ENCODE data around the gene CCDC61. TPM values are rescaled to one million over a fixed set of nuclear protein-coding genes. Genes with fewer than 3 reads are reported as not detected.

Gene CCDC61
- total and polyA plus RNA-seq, 3 donors from 2014 or later: 25.6 to 32.5 (median 31.2) TPM

GRCh38 chr19:45953676-45954075 is 41.6 kb upstream of the CCDC61 start:
- no peaks in the 10 kb centered on the region for H3K27me3 ChIP-seq
- no peak overlapping the region for H3K4me3 ChIP-seq
- no peak for DNase-seq
- no peak overlapping the region for H3K27ac ChIP-seq
- no peaks in the 10 kb centered on the region for H3K36me3 ChIP-seq (ENCODE audit: low read depth, missing control alignments)
- intact Hi-C loops (cut with DNase I; ENCODE audit: low total_unique reads): no loop called here
- no peaks in the 10 kb centered on the region for H3K9me3 ChIP-seq
- 92 to 94% methylated on average over 8 of the region's 8 CpGs for WGBS, 2 donors
- H3K4me1 ChIP-seq: peaks cover 3% of the 10 kb centered on the region
- TF ChIP-seq POLR2A (IDR thresholded peaks at IDR 0.05): no peak
- no peak for TF ChIP-seq CTCF (IDR thresholded peaks at IDR 0.05)

- H3K36me3 ChIP-seq (ENCODE audit: low read depth, missing control alignments): no peaks in the 10 kb centered on the region
- WGBS, 2 donors: 28 to 39% methylated on average over 9 of the region's 9 CpGs
- no peaks in the 10 kb centered on the region for H3K9me3 ChIP-seq
- H3K27me3 ChIP-seq: no peaks in the 10 kb centered on the region
- TF ChIP-seq CTCF (IDR thresholded peaks at IDR 0.05) (no peak), POLR2A (IDR thresholded peaks at IDR 0.05) (no peak)
- no peak overlapping the region for H3K4me3 ChIP-seq
- intact Hi-C loops (cut with DNase I; ENCODE audit: low total_unique reads): no loop called here
- H3K27ac ChIP-seq: no peak overlapping the region
- peaks cover 4% of the 10 kb centered on the region for H3K4me1 ChIP-seq
- no peak for DNase-seq
Measured at GRCh38 chr19:45954156-45954555, 41.1 kb upstream of the CCDC61 start.

GRCh38 chr19:45955905-45956608 is 39.2 kb upstream of the CCDC61 start:
- Histone ChIP-seq H3K9me3 (no peaks in the 10 kb centered on the region), H3K27ac (no peak overlapping the region), H3K4me1 (peaks cover 9% of the 10 kb centered on the region), H3K36me3 (ENCODE audit: low read depth, missing control alignments) (no peaks in the 10 kb centered on the region), H3K4me3 (no peak overlapping the region), H3K27me3 (no peaks in the 10 kb centered on the region)
- WGBS, 2 donors: 59 to 63% methylated on average over 13 of the region's 13 CpGs
- TF ChIP-seq POLR2A (IDR thresholded peaks at IDR 0.05): no peak
- TF ChIP-seq CTCF (IDR thresholded peaks at IDR 0.05): no peak
- intact Hi-C loops (cut with DNase I; ENCODE audit: low total_unique reads): no loop called here
- no peak for DNase-seq

- 62 to 81% methylated on average over 6 of the region's 6 CpGs for WGBS, 2 donors
- no peak for DNase-seq
- H3K27ac ChIP-seq: no peak overlapping the region
- no peak for TF ChIP-seq POLR2A (IDR thresholded peaks at IDR 0.05)
- TF ChIP-seq CTCF (IDR thresholded peaks at IDR 0.05): no peak
- H3K4me1 ChIP-seq: peaks cover 7% of the 10 kb centered on the region
- H3K9me3 ChIP-seq: no peaks in the 10 kb centered on the region
- H3K36me3 ChIP-seq (ENCODE audit: low read depth, missing control alignments): no peaks in the 10 kb centered on the region
- no peak overlapping the region for H3K4me3 ChIP-seq
- intact Hi-C loops (cut with DNase I; ENCODE audit: low total_unique reads): no loop called here
- H3K27me3 ChIP-seq: no peaks in the 10 kb centered on the region
Measured at GRCh38 chr19:45958320-45958719, 36.9 kb upstream of the CCDC61 start.
